A549 (cell line): ENCODE data around the gene PDGFB. TPM values are rescaled to one million over a fixed set of nuclear protein-coding genes. Genes with fewer than 3 reads are reported as not detected.

ENCODE experiments used
- ATAC-seq, 2 experiments: fragments of 200-7000 bp in 1 of 2; fragments of >200 bp in 1 of 2; cut with Nextera tagmentation in 1 of 2; cut with Tn5 transposase in 1 of 2; 3 replicates each; pipeline versions ENCODE4 v1.8.0 to v1.9.1; 2018 to 2020; ENCODE audit warnings: mild to moderate bottlenecking in 1 of 2, moderate library complexity in 1 of 2
- CTCF ChIA-PET: fragments of 300-600 bp; sonication (Branson Sonifier 250); formaldehyde crosslinking; extraction: SDS; loops from one replicate; lab custom pipeline; 2021; ENCODE audit warnings: antibody characterized with exemption, inconsistent platforms; lab: Yijun Ruan, JAX
- POLR2A ChIA-PET: fragments of 350-600 bp; formaldehyde crosslinking; extraction: SDS; loops from one replicate; lab custom pipeline; 2021; ENCODE audit warnings: antibody characterized with exemption, inconsistent platforms; lab: Yijun Ruan, JAX
- DNase-seq, 2 experiments: peaks; one replicate each; pipeline versions ENCODE4 v3.0.0 to v3.0.0-alpha.2; 2011 to 2016; ENCODE audit warnings: low read depth in 1 of 2, low spot score in 1 of 2
- FAIRE-seq: peaks from 2 replicates; lab custom pipeline; 2011; peaks lifted over from hg19 to GRCh38; lab: Jason Lieb, UNC
- H3K27ac ChIP-seq, 2 experiments: fragments of >200 bp; sonication (Bioruptor Twin); formaldehyde crosslinking; 3 replicates each; pipeline ENCODE4 v1.5.1; 2016 to 2017
- H3K4me1 ChIP-seq: fragments of >200 bp; sonication (Bioruptor Twin); formaldehyde crosslinking; 3 replicates; pipeline ENCODE4 v1.6.1; 2016
- H3K4me2 ChIP-seq: fragments of >200 bp; sonication (Bioruptor Twin); formaldehyde crosslinking; 3 replicates; pipeline ENCODE4 v1.6.1; 2016
- H3K4me3 ChIP-seq: fragments of >200 bp; sonication (Bioruptor Twin); formaldehyde crosslinking; 3 replicates; pipeline ENCODE4 v1.5.1; 2016
- H3K9me3 ChIP-seq: fragments of >200 bp; sonication (Bioruptor Twin); formaldehyde crosslinking; 3 replicates; pipeline ENCODE4 v1.6.1; 2016
- ATOH8 ChIP-seq: fragments of 250-450 bp; sonication (Bioruptor Pico); IDR thresholded peaks from 2 replicates; pipeline ENCODE4 v1.5.0; 2020; ENCODE audit warnings: low read depth, mild to moderate bottlenecking, moderate library complexity
- E2F6 ChIP-seq: IDR thresholded peaks from 2 replicates; pipeline ENCODE4 v1.6.1; 2012; ENCODE audit warnings: low read depth, borderline replicate concordance
- ESRRA ChIP-seq: fragments of 150-350 bp; IDR thresholded peaks from 2 replicates; pipeline ENCODE4 v1.6.1; 2014; ENCODE audit warnings: mild to moderate bottlenecking, low read length, borderline replicate concordance
- FOSL2 ChIP-seq, 2 experiments: fragments of 450-650 bp in 1 of 2; fragments of >200 bp in 1 of 2; sonication (Bioruptor Twin) in 1 of 2; formaldehyde crosslinking; IDR thresholded peaks; 2 replicates each; pipeline versions ENCODE4 v1.5.0 to v1.6.1; 2016 to 2020; ENCODE audit warnings: mild to moderate bottlenecking in 1 of 2, moderate library complexity in 1 of 2
- FOXS1 ChIP-seq: fragments of 250-450 bp; sonication (Bioruptor Pico); IDR thresholded peaks from 2 replicates; pipeline ENCODE4 v1.5.0; 2020; ENCODE audit warnings: mild to moderate bottlenecking, moderate library complexity
- GATA3 ChIP-seq: IDR thresholded peaks from 2 replicates; pipeline ENCODE4 v1.6.1; 2012; ENCODE audit warnings: borderline replicate concordance
- HES2 ChIP-seq: fragments of >200 bp; sonication (Bioruptor Twin); formaldehyde crosslinking; IDR thresholded peaks from 2 replicates; pipeline ENCODE4 v1.6.1; 2016
- HMGXB4 ChIP-seq: fragments of 250-450 bp; sonication (Bioruptor Pico); IDR thresholded peaks from 2 replicates; pipeline ENCODE4 v1.5.0; 2021; ENCODE audit warnings: mild to moderate bottlenecking, moderate library complexity, borderline replicate concordance
- HOXB13 ChIP-seq: fragments of 250-450 bp; sonication (Bioruptor Pico); IDR thresholded peaks from 2 replicates; pipeline ENCODE4 v1.5.0; 2020; ENCODE audit warnings: low read depth, mild to moderate bottlenecking, moderate library complexity
- HOXB5 ChIP-seq: fragments of 250-450 bp; sonication (Bioruptor Pico); IDR thresholded peaks from 2 replicates; pipeline ENCODE4 v1.5.0; 2020; ENCODE audit warnings: mild to moderate bottlenecking, moderate library complexity
- JUN ChIP-seq, 2 experiments: fragments of >200 bp; sonication (Bioruptor Twin); formaldehyde crosslinking; IDR thresholded peaks; 2 replicates in 1 of 2; 3 replicates in 1 of 2; pipeline ENCODE4 v1.6.1; 2016 to 2017
- KDM1A ChIP-seq: fragments of 200-600 bp; sonication (generic); IDR thresholded peaks from 2 replicates; pipeline ENCODE4 v1.6.1; 2016; ENCODE audit warnings: low read depth, mild to moderate bottlenecking
- MAX ChIP-seq: IDR thresholded peaks from 2 replicates; pipeline ENCODE4 v1.6.1; 2012
- POLR2A ChIP-seq: IDR thresholded peaks from 2 replicates; pipeline ENCODE4 v1.6.1; 2012; ENCODE audit warnings: mild to moderate bottlenecking, low read length
- RAD21 ChIP-seq, 2 experiments: fragments of >200 bp in 1 of 2; sonication (Bioruptor Twin) in 1 of 2; formaldehyde crosslinking in 1 of 2; IDR thresholded peaks in 1 of 2; conservative IDR thresholded peaks in 1 of 2; 2 replicates in 1 of 2; 3 replicates in 1 of 2; pipeline ENCODE4 v1.6.1; 2012 to 2018; ENCODE audit warnings: inconsistent platforms in 1 of 2
- RCOR1 ChIP-seq: fragments of 150-350 bp; IDR thresholded peaks from 2 replicates; pipeline ENCODE4 v1.6.1; 2014; ENCODE audit warnings: antibody characterized with exemption, low read length, low read depth
- RNF2 ChIP-seq: fragments of 200-600 bp; sonication (generic); IDR thresholded peaks from 2 replicates; pipeline ENCODE4 v1.6.1; 2016; ENCODE audit warnings: low read depth, mild to moderate bottlenecking, antibody characterized with exemption, moderate library complexity, borderline replicate concordance
- SMC3 ChIP-seq: fragments of >200 bp; sonication (Bioruptor Twin); formaldehyde crosslinking; IDR thresholded peaks from 3 replicates; pipeline ENCODE4 v1.6.1; 2018; ENCODE audit warnings: inconsistent platforms
- SREBF2 ChIP-seq: fragments of 450-650 bp; IDR thresholded peaks from 2 replicates; pipeline ENCODE4 v1.6.1; 2014; ENCODE audit warnings: mild to moderate bottlenecking, moderate library complexity
- TFCP2L1 ChIP-seq: fragments of 250-450 bp; sonication (Bioruptor Pico); IDR thresholded peaks from 2 replicates; pipeline ENCODE4 v1.5.0; 2021; ENCODE audit warnings: mild to moderate bottlenecking
- USF2 ChIP-seq: fragments of 450-650 bp; IDR thresholded peaks from 2 replicates; pipeline ENCODE4 v1.6.1; 2014; ENCODE audit warnings: antibody characterized with exemption
- ZFP36 ChIP-seq: fragments of 450-650 bp; IDR thresholded peaks from 2 replicates; pipeline ENCODE4 v1.6.1; 2014; ENCODE audit warnings: borderline replicate concordance; ENCODE audit not compliant: partially characterized antibody
- ZNF302 ChIP-seq: fragments of 250-450 bp; sonication (Bioruptor Pico); IDR thresholded peaks from 2 replicates; pipeline ENCODE4 v1.9.0; 2021; ENCODE audit warnings: inconsistent platforms, mild to moderate bottlenecking, moderate library complexity
- ZSCAN20 ChIP-seq: fragments of 250-450 bp; sonication (Bioruptor Pico); IDR thresholded peaks from 2 replicates; pipeline ENCODE4 v1.8.0; 2022; ENCODE audit warnings: mild to moderate bottlenecking, moderate library complexity
- WGBS: methylation state at CpG from one replicate; pipeline ENCODE4 v1.1.6; 2017; ENCODE audit errors: missing lambda C conversion rate; 5-methylcytosine and 5-hydroxymethylcytosine counted together
- polyA minus RNA-seq: library from RNA; depleted of rRNA, polyadenylated mRNA; stranded (reverse); fragments of >200 nt; gene quantifications from 2 replicates; pipeline ENCODE4 v1.2.3, GENCODE V29; 2011; rRNA and poly(A)+ RNA removed
- polyA plus RNA-seq, 4 experiments: library from polyadenylated mRNA; depleted of rRNA in 3 of 4; stranded (reverse); fragments of >200 nt; fragmentation: RNase III in 1 of 4; extraction: RNeasy Plus Mini Kit Qiagen cat#74134 plus additional on column Dnase treatment in 1 of 4; gene quantifications; 2 replicates in 3 of 4; 3 replicates in 1 of 4; pipeline ENCODE4 v1.2.3, GENCODE V29; 2011 to 2017

PDGFB gene
- polyA plus RNA-seq (2011; rRNA removed) (4.0 and 4.5 TPM in 2 replicates), polyA plus RNA-seq (2017; fragmentation: RNase III; extraction: RNeasy Plus Mini Kit Qiagen cat#74134 plus additional on column Dnase treatment) (2.1 to 3.3 TPM (median 3.0 TPM) in 3 replicates), polyA minus RNA-seq (3.2 and 4.7 TPM in 2 replicates)
- 4.0 and 5.2 TPM in 2 replicates for polyA plus RNA-seq (2012; cell fraction: cytosol; rRNA removed)
- 7.2 and 9.2 TPM in 2 replicates for polyA plus RNA-seq (2012; cell fraction: nucleus; rRNA removed)

- peak; percentile 44 to 54; a peak in 4 of 6 replicates for ATAC-seq
- Histone ChIP-seq H3K9me3 (no peaks in the 10 kb centered on the region), H3K27ac (peak within 1 kb of the TSS; percentile 70 to 88), H3K4me3 (peak within 1 kb of the TSS; percentile 54), H3K4me1 (peaks cover 34% of the 10 kb centered on the region), H3K4me2 (peak within 1 kb of the TSS; percentile 99)
- ChIA-PET CTCF (interaction anchor here (0.7 to 2.6 kb wide), 10 partner anchors 9 to 73 kb away, joined by 3 to 9 read pairs (median 4); no protein-coding TSS in a partner anchor), POLR2A (interaction anchor here (0.6 to 1.3 kb wide), 4 partner anchors 8 to 312 kb away, joined by 3 to 5 read pairs (median 4); no protein-coding TSS in a partner anchor)
- 2% methylated on average over 20 of the region's 68 CpGs for WGBS
- no peak for FAIRE-seq
- TF ChIP-seq KDM1A: no peak
- TF ChIP-seq POLR2A: peak; percentile 31
- peak in 1 of 2 experiments; percentile 60 for DNase-seq
Measured at GRCh38 chr22:39244496-39245129, at the start of gene PDGFB. PDGFB (minus strand) TSS chr22:39244982; CDS start chr22:39243963, 1,019 bp downstream.

- no peak for TF ChIP-seq ZNF302 (CRISPR knock-in tag)
- TF ChIP-seq ZSCAN20 (CRISPR knock-in tag): no peak
- no peak for TF ChIP-seq RNF2
- no peak for TF ChIP-seq ESRRA
- TF ChIP-seq USF2: no peak
- no peak for TF ChIP-seq FOXS1 (CRISPR knock-in tag)
- no peak for TF ChIP-seq HOXB5 (CRISPR knock-in tag)
- no peak for TF ChIP-seq ZFP36
- TF ChIP-seq RCOR1: no peak
- no peak for TF ChIP-seq HES2
- no peak for TF ChIP-seq TFCP2L1
- Histone ChIP-seq H3K4me3 (no peak overlapping the region), H3K27ac (peak overlapping the region; percentile 93 to 98), H3K4me1 (peaks cover 79% of the 10 kb centered on the region), H3K4me2 (no peak overlapping the region), H3K9me3 (no peaks in the 10 kb centered on the region)
- ATAC-seq: no peak
- CTCF ChIA-PET: interaction anchor here (0.6 to 1.5 kb wide), 4 partner anchors 11 to 221 kb away, joined by 3 to 9 read pairs (median 4); no protein-coding TSS in a partner anchor
- DNase-seq: no peak
- FAIRE-seq: no peak
- 67% methylated on average over 4 of the region's 15 CpGs for WGBS
- POLR2A ChIA-PET: no interaction called here
Measured at GRCh38 chr22:39293766-39294368, 49.1 kb upstream of the PDGFB start.

- WGBS: 2% methylated on average over 6 of the region's 12 CpGs
Measured at GRCh38 chr22:39292561-39293074, 47.8 kb upstream of the PDGFB start.

More at GRCh38 chr22:39292561-39293074, 47.8 kb upstream of the PDGFB start:
- FAIRE-seq: peak; percentile 7
- ChIA-PET POLR2A (interaction anchor here (0.6 to 1.3 kb wide), 3 partner anchors 39 to 126 kb away, joined by 3 to 8 read pairs (median 4); partner anchors contain the start of gene PDGFB), CTCF (interaction anchor here (1.1 to 3.0 kb wide), 9 partner anchors 8 to 122 kb away, joined by 3 to 19 read pairs (median 3); no protein-coding TSS in a partner anchor)
- ATAC-seq: peak; percentile 77 to 83
- peak; percentile 81 to 93 for DNase-seq
- H3K4me2 ChIP-seq: peak overlapping the region; percentile 64
- H3K4me1 ChIP-seq: peaks cover 69% of the 10 kb centered on the region
- H3K9me3 ChIP-seq: no peaks in the 10 kb centered on the region
- no peak for TF ChIP-seq SREBF2
- peak; percentile 79; the same call in 1 of the 2 replicates for TF ChIP-seq ZNF302 (CRISPR knock-in tag)
- peak in 1 of 2 experiments; percentile 41; a peak in 2 of 5 replicates for TF ChIP-seq JUN (IDR thresholded peaks at IDR 0.05)
- TF ChIP-seq RAD21 (conservative IDR thresholded peaks at IDR 0.05 in 1 of 2, IDR thresholded peaks at IDR 0.05 in 1 of 2): 0 out of 5 replicates have a peak, but pooled peaks of 1 of the 2 experiments have one; percentile 2
- TF ChIP-seq SMC3: peak; percentile 15; the same call in 1 of the 3 replicates
- TF ChIP-seq HOXB13 (CRISPR knock-in tag): 0 out of 2 replicates have a peak, but pooled peaks have one; percentile 64
- TF ChIP-seq E2F6: peak; percentile 96
- no peak for TF ChIP-seq HMGXB4 (CRISPR knock-in tag)
- TF ChIP-seq HOXB5 (CRISPR knock-in tag): peak; percentile 83
- peak; percentile 98 for TF ChIP-seq MAX
- TF ChIP-seq ATOH8: peak; percentile 73; the same call in 1 of the 2 replicates
- TF ChIP-seq FOSL2 (IDR thresholded peaks at IDR 0.05): 0 out of 2 replicates have a peak, but pooled peaks have one; percentile 2
- peak; percentile 60 for TF ChIP-seq FOSL2 (CRISPR knock-in tag; IDR thresholded peaks at IDR 0.05)
- no peak for TF ChIP-seq ZSCAN20 (CRISPR knock-in tag)
- peak; percentile 62; the same call in 1 of the 2 replicates for TF ChIP-seq GATA3
- peak overlapping the region; percentile 93 to 98 for H3K27ac ChIP-seq
- no peak overlapping the region for H3K4me3 ChIP-seq
